ENCODE results near the gene WWOX.

DNA sequence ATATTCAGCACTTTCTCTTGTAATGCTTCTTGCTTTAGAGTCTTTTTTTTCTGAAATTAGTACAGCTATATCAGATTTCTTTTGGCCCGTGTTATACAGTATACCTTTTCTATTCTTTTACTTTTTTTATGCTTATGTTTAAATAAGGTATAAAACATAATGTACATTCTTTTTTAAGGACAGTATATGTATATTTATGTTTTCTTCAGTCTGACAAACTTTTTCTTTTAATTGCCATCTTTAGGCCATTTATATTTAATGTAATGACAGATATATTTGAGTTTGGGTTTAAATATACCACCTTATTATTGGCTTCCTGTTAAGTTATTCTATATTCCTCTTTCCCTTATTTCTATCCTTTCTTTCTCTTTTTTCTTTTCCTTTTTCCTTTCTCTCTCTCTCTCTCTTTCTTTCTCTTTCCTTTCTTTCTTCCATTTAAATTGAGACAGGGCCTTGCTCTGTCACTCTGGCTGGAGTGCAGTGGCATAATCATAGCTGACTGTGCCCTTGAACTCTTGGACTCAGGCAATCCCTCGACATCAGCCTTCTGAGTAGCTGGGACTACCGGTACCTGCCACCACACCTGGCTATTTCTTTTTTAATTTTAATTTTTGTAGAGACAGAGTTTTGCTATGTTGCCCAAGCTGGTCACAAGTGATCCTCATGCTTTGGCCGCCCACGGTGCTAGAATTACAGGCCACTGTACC lies 61.7 kb downstream of the WWOX start:
- TF ChIP-seq, protein P1, sequence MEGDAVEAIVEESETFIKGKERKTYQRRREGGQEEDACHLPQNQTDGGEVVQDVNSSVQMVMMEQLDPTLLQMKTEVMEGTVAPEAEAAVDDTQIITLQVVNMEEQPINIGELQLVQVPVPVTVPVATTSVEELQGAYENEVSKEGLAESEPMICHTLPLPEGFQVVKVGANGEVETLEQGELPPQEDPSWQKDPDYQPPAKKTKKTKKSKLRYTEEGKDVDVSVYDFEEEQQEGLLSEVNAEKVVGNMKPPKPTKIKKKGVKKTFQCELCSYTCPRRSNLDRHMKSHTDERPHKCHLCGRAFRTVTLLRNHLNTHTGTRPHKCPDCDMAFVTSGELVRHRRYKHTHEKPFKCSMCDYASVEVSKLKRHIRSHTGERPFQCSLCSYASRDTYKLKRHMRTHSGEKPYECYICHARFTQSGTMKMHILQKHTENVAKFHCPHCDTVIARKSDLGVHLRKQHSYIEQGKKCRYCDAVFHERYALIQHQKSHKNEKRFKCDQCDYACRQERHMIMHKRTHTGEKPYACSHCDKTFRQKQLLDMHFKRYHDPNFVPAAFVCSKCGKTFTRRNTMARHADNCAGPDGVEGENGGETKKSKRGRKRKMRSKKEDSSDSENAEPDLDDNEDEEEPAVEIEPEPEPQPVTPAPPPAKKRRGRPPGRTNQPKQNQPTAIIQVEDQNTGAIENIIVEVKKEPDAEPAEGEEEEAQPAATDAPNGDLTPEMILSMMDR (IDR thresholded peaks at IDR 0.05; ENCODE audit: borderline replicate concordance, extremely low read depth, low read length, poor library complexity, severe bottlenecking): no peak
- TF ChIP-seq EZH2 (IDR thresholded peaks at IDR 0.05; ENCODE audit: borderline replicate concordance, low read depth, low read length, severe bottlenecking): no peak
